WI38 (cell line): ENCODE data around the gene DIAPH3.

Source experiments
- H3K4me3 ChIP-seq: 2 replicates; pipeline ENCODE4 v1.5.1; 2011; ENCODE audit warnings: low read depth, mild to moderate bottlenecking, control low read depth, low read length
- CTCF ChIP-seq: IDR thresholded peaks from 2 replicates; pipeline ENCODE4 v1.5.1; 2012; ENCODE audit warnings: low read depth, mild to moderate bottlenecking, control low read depth, low read length

The DIAPH3 gene

GRCh38 chr13:59890054-59890453, 273.7 kb downstream of the DIAPH3 start:
- H3K4me3 ChIP-seq, result no peak overlapping the region
- no peak for TF ChIP-seq CTCF

GRCh38 chr13:59888408-59888807, 275.3 kb downstream of the DIAPH3 start:
- no peak for TF ChIP-seq CTCF
- H3K4me3 ChIP-seq, result no peak overlapping the region

- H3K4me3 ChIP-seq, result no peak overlapping the region
- no peak for TF ChIP-seq CTCF
Observed at GRCh38 chr13:59885076-59885475, 278.7 kb downstream of the DIAPH3 start.

- no peak for TF ChIP-seq CTCF
- H3K4me3 ChIP-seq, result no peak overlapping the region
Observed at GRCh38 chr13:59883885-59884284, 279.8 kb downstream of the DIAPH3 start.

- no peak overlapping the region for H3K4me3 ChIP-seq
- no peak for TF ChIP-seq CTCF
Observed at GRCh38 chr13:59880468-59880867, 283.3 kb downstream of the DIAPH3 start.

- no peak for TF ChIP-seq CTCF
- H3K4me3 ChIP-seq, result no peak overlapping the region
Observed at GRCh38 chr13:59879281-59879680, 284.4 kb downstream of the DIAPH3 start.

GRCh38 chr13:59877933-59878332, 285.8 kb downstream of the DIAPH3 start:
- no peak for TF ChIP-seq CTCF
- no peak overlapping the region for H3K4me3 ChIP-seq

- H3K4me3 ChIP-seq, result no peak overlapping the region
- TF ChIP-seq CTCF, result no peak
Observed at GRCh38 chr13:59874973-59875372, 288.8 kb downstream of the DIAPH3 start.
